NCI-H2107 treated with DMSO at 0.1 percent for 48 hours (cell line): ENCODE results near the gene CMSS1.
A peak's percentile ranks its signal among the peaks of the same experiment; 100 is the strongest.

Experiments used
- DNase-seq: peaks from one replicate; lab custom pipeline; 2025; ENCODE audit not compliant: unreplicated experiment; lab: John Stamatoyannopoulos, UW

The CMSS1 gene

GRCh38 chr3:100020876-100021644, 203.4 kb downstream of the CMSS1 start:
- no peak for DNase-seq

GRCh38 chr3:100022506-100022905, 204.8 kb downstream of the CMSS1 start:
- no peak for DNase-seq

DNA sequence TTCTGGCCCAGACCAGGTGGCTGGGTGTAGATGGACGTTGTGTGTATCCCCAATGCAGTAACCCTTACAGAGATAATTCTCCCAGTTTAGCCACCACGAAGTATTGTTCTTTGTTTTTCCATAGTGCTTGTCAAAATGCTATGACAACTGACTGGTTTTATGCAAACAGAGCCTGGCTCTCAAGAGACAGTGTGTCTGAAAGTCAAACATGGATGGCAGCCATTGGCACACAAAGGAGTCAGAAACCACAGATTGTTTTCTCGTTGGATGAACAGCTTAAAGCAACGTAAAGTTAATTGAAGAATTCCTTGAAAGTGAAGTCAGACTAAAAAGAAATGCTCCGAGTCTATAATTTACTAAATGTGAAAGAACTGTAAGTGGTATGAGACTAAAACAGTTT, 205.5 kb downstream of the CMSS1 start:
- peak; percentile 28 for DNase-seq

DNA sequence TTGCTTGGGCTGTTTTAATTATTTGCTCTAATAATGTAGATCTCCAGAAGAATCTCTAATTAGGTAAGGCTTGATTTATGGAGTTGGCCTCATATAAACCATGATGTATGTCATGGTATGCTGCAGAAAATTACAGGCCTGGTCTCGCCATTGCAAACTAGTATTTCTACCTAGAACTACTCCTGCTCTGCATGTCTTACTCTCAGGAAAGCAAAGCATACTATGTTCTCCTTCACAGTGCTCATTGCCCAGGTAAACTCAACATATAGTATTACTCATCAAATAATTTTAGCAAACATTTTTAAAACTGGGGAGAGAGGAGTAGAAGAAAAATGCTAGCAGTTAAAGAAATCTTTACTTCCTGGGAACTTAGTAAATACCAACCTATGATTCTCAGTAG, 205.9 kb downstream of the CMSS1 start:
- no peak for DNase-seq

- no peak for DNase-seq
Observed at GRCh38 chr3:100024520-100025303, 207.1 kb downstream of the CMSS1 start.

DNA sequence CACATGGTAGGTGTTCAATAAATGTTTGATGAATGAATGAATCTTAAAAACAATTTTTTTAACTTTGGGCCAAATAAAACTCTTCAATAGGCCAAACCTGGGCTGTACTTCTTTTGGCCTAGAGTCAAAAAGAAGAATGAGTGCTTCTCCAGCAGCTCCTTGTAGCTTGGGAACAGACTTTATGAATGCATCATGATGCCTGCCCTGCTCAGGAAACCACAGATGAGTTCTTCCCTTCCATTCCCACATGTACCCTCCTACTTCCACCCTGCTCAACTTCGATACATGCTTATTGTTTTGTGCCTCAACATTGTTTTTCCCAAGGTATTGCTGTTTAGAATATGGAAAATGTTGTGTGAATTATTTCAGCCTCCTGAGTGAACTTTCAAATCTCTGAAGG, 209.7 kb downstream of the CMSS1 start:
- DNase-seq = no peak

DNA sequence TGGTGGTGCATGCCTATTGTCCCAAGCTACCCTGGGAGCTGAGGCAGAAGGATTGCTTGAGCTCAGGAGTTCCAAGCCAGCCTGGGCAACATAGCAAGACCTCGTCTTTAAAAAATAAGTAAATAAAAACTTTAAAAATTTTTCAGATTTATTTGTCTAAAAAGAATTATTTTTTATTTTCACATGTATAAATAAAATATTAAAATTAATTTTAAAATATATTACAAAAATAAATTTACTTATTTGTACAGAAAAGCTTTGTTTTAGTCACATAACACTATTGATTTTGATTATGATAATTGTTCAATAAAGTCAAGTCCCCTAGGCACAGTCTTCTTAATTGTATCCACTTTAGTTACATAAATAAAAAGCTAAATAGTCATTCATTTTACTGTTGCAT, 211.4 kb downstream of the CMSS1 start:
- no peak for DNase-seq

DNA sequence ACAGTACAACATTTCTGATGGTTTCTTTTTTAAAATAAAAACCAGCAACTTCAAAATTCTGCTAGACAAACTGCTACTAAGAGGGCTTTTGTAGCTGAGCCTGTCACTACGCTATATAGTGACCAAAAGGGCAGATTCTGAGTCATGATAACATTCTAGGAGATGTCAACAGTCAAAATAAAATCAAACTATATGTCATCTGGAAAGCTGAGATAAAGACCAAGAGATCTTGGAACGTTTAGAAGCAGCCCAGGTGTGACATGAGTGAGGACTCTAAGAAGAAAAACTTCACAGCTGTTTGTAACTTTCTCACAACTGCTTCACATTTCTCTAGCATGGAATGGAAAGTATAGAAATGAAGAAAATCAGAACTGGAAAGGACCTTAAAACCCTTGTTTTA, 212.0 kb downstream of the CMSS1 start:
- no peak for DNase-seq

GRCh38 chr3:100030346-100030745, 212.7 kb downstream of the CMSS1 start:
- DNase-seq = peak; percentile 24

DNA sequence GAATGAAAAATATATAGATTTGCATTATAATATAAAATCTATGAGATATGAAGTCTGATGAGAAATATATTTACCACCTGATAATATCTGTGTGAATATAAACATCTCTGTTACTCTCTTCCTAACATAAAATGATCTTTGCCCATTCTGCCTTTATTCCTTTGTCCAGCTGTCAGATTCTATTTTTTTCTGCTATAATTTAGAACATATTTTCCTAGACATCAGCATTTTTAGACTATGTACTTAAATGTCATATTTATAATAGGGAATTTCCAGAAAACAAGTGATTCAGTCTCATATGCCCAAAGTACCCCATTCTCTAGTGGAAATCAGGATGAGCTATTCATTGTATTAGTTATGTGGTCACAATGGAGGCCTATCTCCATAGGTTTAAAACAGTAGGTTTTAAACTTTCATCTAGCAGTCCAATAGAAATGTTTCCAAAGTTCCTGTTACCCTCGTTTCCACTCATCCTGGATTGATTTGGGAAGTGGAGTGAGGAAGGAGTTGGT, 213.3 kb downstream of the CMSS1 start:
- DNase-seq = no peak

- DNase-seq = no peak
Observed at GRCh38 chr3:100032243-100032642, 214.6 kb downstream of the CMSS1 start.

GRCh38 chr3:100033184-100033583, 215.5 kb downstream of the CMSS1 start:
- no peak for DNase-seq

GRCh38 chr3:100033903-100034471, 216.3 kb downstream of the CMSS1 start:
- DNase-seq = no peak

- no peak for DNase-seq
Observed at GRCh38 chr3:100039075-100039474, 221.4 kb downstream of the CMSS1 start.

DNA sequence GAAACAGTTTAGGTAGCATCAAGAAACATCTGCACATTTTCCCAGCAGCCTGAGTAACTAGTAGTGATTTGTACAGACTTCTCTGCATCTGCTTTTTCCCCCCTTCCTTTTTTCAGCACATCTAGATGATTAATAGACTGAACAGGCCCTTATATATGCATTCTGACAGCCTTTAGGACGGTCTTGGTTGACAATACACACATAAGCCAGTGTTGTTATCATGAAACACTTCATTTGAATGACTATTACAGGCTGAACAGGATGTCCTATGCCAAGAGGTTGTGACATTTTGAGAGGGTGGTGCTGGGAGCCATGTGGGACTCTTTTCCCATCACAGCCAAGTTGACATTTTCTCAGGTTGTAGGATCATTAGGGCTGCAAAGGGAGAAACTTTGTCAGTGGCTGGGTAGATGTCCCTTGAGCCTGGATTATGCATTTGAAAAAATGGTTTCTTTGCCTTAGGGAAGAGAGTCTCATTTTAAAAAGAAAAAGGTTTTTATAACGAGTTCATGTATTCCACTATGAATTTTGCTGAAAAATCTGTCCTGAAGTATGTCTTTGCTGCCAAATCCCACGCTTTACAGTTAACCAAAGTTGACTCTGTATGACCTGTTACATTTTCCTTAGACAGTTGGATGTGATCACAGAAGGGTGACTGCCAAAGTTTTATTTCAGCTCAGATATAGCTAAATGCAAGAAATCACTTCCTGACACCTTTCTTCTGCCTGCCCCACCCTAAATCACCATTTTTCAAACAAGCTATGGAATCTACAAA, 223.0 kb downstream of the CMSS1 start:
- no peak for DNase-seq

- DNase-seq = no peak
Observed at GRCh38 chr3:100041328-100041749, 223.7 kb downstream of the CMSS1 start.

- DNase-seq = no peak
Observed at GRCh38 chr3:100042166-100042981, 224.7 kb downstream of the CMSS1 start.

- no peak for DNase-seq
Observed at GRCh38 chr3:100043271-100043670, 225.6 kb downstream of the CMSS1 start.

- no peak for DNase-seq
Observed at GRCh38 chr3:100044369-100044768, 226.7 kb downstream of the CMSS1 start.

- no peak for DNase-seq
Observed at GRCh38 chr3:100045696-100046095, 228.0 kb downstream of the CMSS1 start.
